Testis (tissue), 2 donors: ENCODE data around the gene ZNF747.

ENCODE experiments used
- CTCF ChIP-seq, 3 experiments: fragments of 450-650 bp in 2 of 3; fragments of 200-600 bp in 1 of 3; sonication (generic) in 1 of 3; IDR thresholded peaks; one replicate each; pipeline ENCODE4 v1.5.1; 2016 to 2019; ENCODE audit warnings: antibody characterized with exemption in 3 of 3, mild to moderate bottlenecking in 2 of 3, moderate library complexity in 1 of 3
- POLR2A ChIP-seq: fragments of 450-650 bp; IDR thresholded peaks from one replicate; pipeline ENCODE4 v1.6.1; 2017; ENCODE audit warnings: antibody characterized with exemption, mild to moderate bottlenecking, moderate library complexity

DNA sequence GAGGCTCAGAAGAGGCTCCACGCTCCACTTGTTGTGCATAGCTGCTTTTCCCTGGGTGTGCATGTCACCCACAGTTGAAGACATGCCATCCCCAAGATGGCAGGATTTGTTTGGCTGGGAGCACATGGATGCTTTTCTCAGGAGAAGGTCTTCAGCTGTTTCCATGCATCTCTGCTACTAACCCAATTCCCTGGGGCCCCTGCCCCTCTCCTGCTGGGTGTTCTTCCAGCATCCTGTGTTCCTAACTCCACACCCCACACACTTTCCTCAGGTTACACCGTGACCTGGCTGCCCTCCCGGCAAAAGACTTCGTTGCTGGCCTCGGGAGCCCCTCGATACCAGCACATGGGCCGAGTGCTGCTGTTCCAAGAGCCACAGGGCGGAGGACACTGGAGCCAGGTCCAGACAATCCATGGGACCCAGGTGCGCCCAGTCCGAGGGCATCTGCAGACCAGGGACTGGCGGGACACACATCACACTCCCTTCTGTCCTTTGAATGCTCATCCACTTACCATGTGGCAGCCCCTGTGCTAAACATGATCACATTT is 40.6 kb downstream of the ZNF747 start:
- no peak for TF ChIP-seq CTCF (IDR thresholded peaks at IDR 0.05)
- TF ChIP-seq POLR2A, result no peak
